ENCODE measurements around the gene TPD52L2.

TPD52L2 gene

DNA sequence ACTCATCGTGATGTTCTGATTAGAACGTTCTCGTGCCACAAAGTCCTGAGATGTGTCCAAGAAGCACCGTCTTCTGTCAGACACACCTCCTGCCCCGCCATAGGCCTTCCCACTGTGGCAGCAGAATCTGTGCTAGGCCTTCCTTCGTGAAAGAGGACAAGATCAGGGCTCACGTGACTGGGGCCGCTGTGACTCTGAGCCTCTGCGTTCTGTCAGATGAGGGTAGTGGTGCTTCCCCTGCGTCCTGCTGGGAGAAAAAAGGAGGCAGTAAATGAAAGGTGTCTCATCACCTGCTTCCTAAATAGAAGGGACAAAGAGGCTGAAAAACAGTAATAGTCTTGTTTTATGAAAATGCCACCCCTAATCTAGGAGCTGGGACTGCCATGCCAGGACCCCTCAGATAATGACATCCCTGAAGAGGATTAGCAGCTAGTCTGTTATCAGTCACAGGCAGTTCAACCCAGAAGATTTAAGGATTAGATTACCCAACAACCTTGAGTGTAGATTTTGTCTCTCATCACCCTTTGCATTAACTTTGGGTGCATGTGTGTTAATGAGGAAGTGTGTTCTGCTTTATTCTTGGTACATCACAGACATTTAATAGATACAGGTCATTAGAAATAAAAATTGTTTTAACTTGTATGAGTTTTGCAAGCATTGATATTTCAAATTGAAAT, 34.0 kb downstream of the TPD52L2 start:
- Histone ChIP-seq H3F3A (ENCODE audit: insufficient read depth, low read length) (no peaks in the 10 kb centered on the region), H3K4me3 (ENCODE audit: low read depth, low read length, poor library complexity, severe bottlenecking) (no peak overlapping the region), H2AFZ (ENCODE audit: low read length) (no peak overlapping the region), H3K79me2 (ENCODE audit: insufficient read depth, low read length) (peaks cover 64% of the 10 kb centered on the region), H3K4me1 (ENCODE audit: insufficient read depth, low read length, severe bottlenecking) (peaks cover 41% of the 10 kb centered on the region), H3K9ac (ENCODE audit: low read length) (no peak overlapping the region; the same call in 1 of the 2 replicates), H3K4me2 (ENCODE audit: low read length) (no peak overlapping the region), H3K27me3 (ENCODE audit: insufficient read depth, low read length) (no peaks in the 10 kb centered on the region), H3K9me2 (ENCODE audit: low read depth, low read length) (no peaks in the 10 kb centered on the region), H4K20me1 (ENCODE audit: insufficient read depth, low read length) (no peaks in the 10 kb centered on the region), H3K27ac (ENCODE audit: low read depth, low read length, poor library complexity, severe bottlenecking) (peak overlapping the region; percentile 34), H3K9me3 (ENCODE audit: low read length) (no peaks in the 10 kb centered on the region), H3K36me3 (ENCODE audit: insufficient read depth, low read length) (peaks cover 10% of the 10 kb centered on the region; the same call in 1 of the 2 replicates)
- no peak for TF ChIP-seq EZH2 (IDR thresholded peaks at IDR 0.05; ENCODE audit: borderline replicate concordance, low read length)
- TF ChIP-seq, protein P1, sequence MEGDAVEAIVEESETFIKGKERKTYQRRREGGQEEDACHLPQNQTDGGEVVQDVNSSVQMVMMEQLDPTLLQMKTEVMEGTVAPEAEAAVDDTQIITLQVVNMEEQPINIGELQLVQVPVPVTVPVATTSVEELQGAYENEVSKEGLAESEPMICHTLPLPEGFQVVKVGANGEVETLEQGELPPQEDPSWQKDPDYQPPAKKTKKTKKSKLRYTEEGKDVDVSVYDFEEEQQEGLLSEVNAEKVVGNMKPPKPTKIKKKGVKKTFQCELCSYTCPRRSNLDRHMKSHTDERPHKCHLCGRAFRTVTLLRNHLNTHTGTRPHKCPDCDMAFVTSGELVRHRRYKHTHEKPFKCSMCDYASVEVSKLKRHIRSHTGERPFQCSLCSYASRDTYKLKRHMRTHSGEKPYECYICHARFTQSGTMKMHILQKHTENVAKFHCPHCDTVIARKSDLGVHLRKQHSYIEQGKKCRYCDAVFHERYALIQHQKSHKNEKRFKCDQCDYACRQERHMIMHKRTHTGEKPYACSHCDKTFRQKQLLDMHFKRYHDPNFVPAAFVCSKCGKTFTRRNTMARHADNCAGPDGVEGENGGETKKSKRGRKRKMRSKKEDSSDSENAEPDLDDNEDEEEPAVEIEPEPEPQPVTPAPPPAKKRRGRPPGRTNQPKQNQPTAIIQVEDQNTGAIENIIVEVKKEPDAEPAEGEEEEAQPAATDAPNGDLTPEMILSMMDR (IDR thresholded peaks at IDR 0.05; ENCODE audit: low read length), result no peak

GRCh38 chr20:63900413-63900812, 35.3 kb downstream of the TPD52L2 start:
- Histone ChIP-seq H3F3A (ENCODE audit: insufficient read depth, low read length) (no peaks in the 10 kb centered on the region), H3K27me3 (ENCODE audit: insufficient read depth, low read length) (no peaks in the 10 kb centered on the region), H3K27ac (ENCODE audit: low read depth, low read length, poor library complexity, severe bottlenecking) (no peak overlapping the region), H3K4me2 (ENCODE audit: low read length) (no peak overlapping the region), H3K9ac (ENCODE audit: low read length) (no peak overlapping the region), H3K4me3 (ENCODE audit: low read depth, low read length, poor library complexity, severe bottlenecking) (no peak overlapping the region), H3K79me2 (ENCODE audit: insufficient read depth, low read length) (peaks cover 74% of the 10 kb centered on the region), H2AFZ (ENCODE audit: low read length) (no peak overlapping the region), H3K9me2 (ENCODE audit: low read depth, low read length) (no peaks in the 10 kb centered on the region), H3K4me1 (ENCODE audit: insufficient read depth, low read length, severe bottlenecking) (peaks cover 41% of the 10 kb centered on the region), H3K9me3 (ENCODE audit: low read length) (no peaks in the 10 kb centered on the region), H3K36me3 (ENCODE audit: insufficient read depth, low read length) (peaks cover 10% of the 10 kb centered on the region; the same call in 1 of the 2 replicates), H4K20me1 (ENCODE audit: insufficient read depth, low read length) (no peaks in the 10 kb centered on the region)
- no peak for TF ChIP-seq EZH2 (IDR thresholded peaks at IDR 0.05; ENCODE audit: borderline replicate concordance, low read length)
- TF ChIP-seq, protein P1 (IDR thresholded peaks at IDR 0.05; ENCODE audit: low read length), result no peak

DNA sequence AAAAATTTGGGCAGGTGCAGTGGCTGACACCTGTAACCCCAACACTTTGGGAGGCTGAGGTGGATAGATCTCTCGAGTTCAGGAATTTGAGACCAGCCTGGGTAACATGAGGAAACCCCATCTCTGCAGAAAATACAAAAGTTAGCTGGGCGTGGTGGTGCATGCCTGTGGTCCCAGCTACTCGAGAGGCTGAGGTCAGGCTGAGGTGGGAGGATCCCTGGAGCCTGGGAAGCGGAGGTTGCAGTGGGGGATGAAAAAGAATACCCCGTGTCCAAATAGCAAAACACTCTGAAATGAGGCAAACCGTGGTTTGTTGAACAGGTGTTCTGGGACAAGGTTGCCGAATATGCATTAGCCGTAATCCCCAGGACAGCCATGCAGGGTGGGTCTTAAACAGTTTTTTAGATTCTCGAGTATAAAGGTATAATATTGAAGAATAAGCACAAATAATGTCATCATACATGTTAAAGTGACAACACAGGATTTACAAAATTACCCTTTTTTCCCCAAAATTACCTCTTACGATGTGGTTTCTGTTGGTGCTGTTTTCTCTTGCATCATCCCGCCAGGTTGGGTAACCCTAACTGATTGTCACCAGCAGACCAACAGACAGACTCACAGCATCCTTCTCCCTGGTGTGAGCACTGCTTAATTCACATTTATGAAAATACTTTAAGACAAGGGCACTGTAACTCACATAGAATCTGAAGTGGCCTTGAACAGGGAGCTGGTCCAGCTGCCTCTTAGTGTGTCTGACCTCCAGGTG, 38.9 kb downstream of the TPD52L2 start:
- H3K79me2 ChIP-seq (ENCODE audit: insufficient read depth, low read length), result peaks cover 67% of the 10 kb centered on the region
- H2AFZ ChIP-seq (ENCODE audit: low read length), result no peak overlapping the region
- no peaks in the 10 kb centered on the region for H3K27me3 ChIP-seq (ENCODE audit: insufficient read depth, low read length)
- TF ChIP-seq, protein P1 (IDR thresholded peaks at IDR 0.05; ENCODE audit: low read length), result no peak
- TF ChIP-seq EZH2 (IDR thresholded peaks at IDR 0.05; ENCODE audit: borderline replicate concordance, low read length), result no peak
- H3K9ac ChIP-seq (ENCODE audit: low read length), result no peak overlapping the region
- H3K4me3 ChIP-seq (ENCODE audit: low read depth, low read length, poor library complexity, severe bottlenecking), result no peak overlapping the region
- H3K4me2 ChIP-seq (ENCODE audit: low read length), result no peak overlapping the region
- no peaks in the 10 kb centered on the region for H3K9me2 ChIP-seq (ENCODE audit: low read depth, low read length)
- H3F3A ChIP-seq (ENCODE audit: insufficient read depth, low read length), result no peaks in the 10 kb centered on the region
- H3K9me3 ChIP-seq (ENCODE audit: low read length), result no peaks in the 10 kb centered on the region
- H3K4me1 ChIP-seq (ENCODE audit: insufficient read depth, low read length, severe bottlenecking), result peaks cover 9% of the 10 kb centered on the region
- H4K20me1 ChIP-seq (ENCODE audit: insufficient read depth, low read length), result no peaks in the 10 kb centered on the region
- H3K27ac ChIP-seq (ENCODE audit: low read depth, low read length, poor library complexity, severe bottlenecking), result no peak overlapping the region
- H3K36me3 ChIP-seq (ENCODE audit: insufficient read depth, low read length), result no peaks in the 10 kb centered on the region; the same call in 1 of the 2 replicates

Measured in OCI-LY1 (cell line).